GM12873 (cell line): ENCODE results near the gene SLC22A14.

ENCODE experiments used
- CTCF ChIP-seq: IDR thresholded peaks from 2 replicates; pipeline ENCODE4 v1.5.1; 2012; ENCODE audit warnings: low read depth, mild to moderate bottlenecking, moderate library complexity, low read length, control low read depth; ENCODE audit not compliant: insufficient read depth; ENCODE audit errors: missing control alignments

The SLC22A14 gene

GRCh38 chr3:38271553-38271952, 10.5 kb upstream of the SLC22A14 start:
- TF ChIP-seq CTCF = no peak

GRCh38 chr3:38274864-38275649, 7.0 kb upstream of the SLC22A14 start:
- TF ChIP-seq CTCF = no peak

- no peak for TF ChIP-seq CTCF
Measured at GRCh38 chr3:38275658-38276057, 6.4 kb upstream of the SLC22A14 start.

- no peak for TF ChIP-seq CTCF
Measured at GRCh38 chr3:38276081-38276916, 5.8 kb upstream of the SLC22A14 start.

GRCh38 chr3:38276917-38277630, 5.0 kb upstream of the SLC22A14 start:
- TF ChIP-seq CTCF = no peak

- no peak for TF ChIP-seq CTCF
Measured at GRCh38 chr3:38278841-38279240, 3.3 kb upstream of the SLC22A14 start.
